Endothelial cell of hepatic sinusoid (primary cell): ENCODE measurements around the gene PTTG1IP.
"Not testable (repeated sequence)": the region's sequence is repeated elsewhere in the genome, so short reads cannot be mapped to it uniquely, and the experiment has no call there.

ENCODE experiments used
- in situ Hi-C: cut with HindIII; loops from 2 replicates; pipeline ENCODE4 v1.10.0; 2017; ENCODE audit warnings: low sequenced_read_pairs

The PTTG1IP gene

GRCh38 chr21:44834231-44834950 lies 39.1 kb downstream of the PTTG1IP start:
- in situ Hi-C loops: no loop called here

GRCh38 chr21:44833663-44834062 lies 39.8 kb downstream of the PTTG1IP start:
- in situ Hi-C loops: no loop called here

GRCh38 chr21:44832516-44833255 lies 40.8 kb downstream of the PTTG1IP start:
- in situ Hi-C loops: not testable (repeated sequence)

- in situ Hi-C loops: no loop called here
These were observed 42.1 kb downstream of the PTTG1IP start for GRCh38 chr21:44831227-44831860.

- in situ Hi-C loops: no loop called here
These were observed 43.9 kb downstream of the PTTG1IP start for GRCh38 chr21:44829507-44830092.

GRCh38 chr21:44828362-44829056 lies 45.0 kb downstream of the PTTG1IP start:
- in situ Hi-C loops: no loop called here

- in situ Hi-C loops: no loop called here
These were observed 50.3 kb downstream of the PTTG1IP start for GRCh38 chr21:44823179-44823660.

GRCh38 chr21:44822484-44823178 lies 50.9 kb downstream of the PTTG1IP start:
- in situ Hi-C loops: no loop called here

GRCh38 chr21:44820851-44821250 lies 52.6 kb downstream of the PTTG1IP start:
- in situ Hi-C loops: no loop called here

- in situ Hi-C loops: no loop called here
These were observed 53.9 kb downstream of the PTTG1IP start for GRCh38 chr21:44819283-44820243.

GRCh38 chr21:44818640-44819011 lies 54.9 kb downstream of the PTTG1IP start:
- in situ Hi-C loops: no loop called here

- in situ Hi-C loops: no loop called here
These were observed 55.4 kb downstream of the PTTG1IP start, which contains the start of gene SUMO3 for GRCh38 chr21:44817914-44818639. TSS of gene SUMO3 (minus strand) at chr21:44818062. CDS start at chr21:44817968, 94 bp downstream.

GRCh38 chr21:44817506-44817880 lies 56.0 kb downstream of the PTTG1IP start:
- in situ Hi-C loops: no loop called here

GRCh38 chr21:44816761-44817505 lies 56.6 kb downstream of the PTTG1IP start:
- in situ Hi-C loops: no loop called here

GRCh38 chr21:44815852-44816628 lies 57.5 kb downstream of the PTTG1IP start:
- in situ Hi-C loops: no loop called here

- in situ Hi-C loops: no loop called here
These were observed 58.3 kb downstream of the PTTG1IP start for GRCh38 chr21:44815225-44815624.

GRCh38 chr21:44814498-44815023 lies 58.9 kb downstream of the PTTG1IP start:
- in situ Hi-C loops: no loop called here
